DOHH2 (cell line): ENCODE data around the gene TNFRSF6B.

ENCODE experiments used
- EZH2phosphoT487 ChIP-seq: fragments of 200-600 bp; sonication (generic); IDR thresholded peaks from 2 replicates; pipeline ENCODE4 v1.6.1; 2017; ENCODE audit warnings: borderline replicate concordance, mild to moderate bottlenecking, antibody characterized with exemption, low read length, moderate library complexity, mixed read lengths
- TF ChIP-seq, protein P1 (sequence below): fragments of 200-600 bp; sonication (generic); IDR thresholded peaks from one replicate; pipeline ENCODE4 v1.5.1; 2014; ENCODE audit warnings: antibody characterized with exemption, mild to moderate bottlenecking, low read depth, low read length; ENCODE audit not compliant: poor library complexity, severe bottlenecking

DNA sequence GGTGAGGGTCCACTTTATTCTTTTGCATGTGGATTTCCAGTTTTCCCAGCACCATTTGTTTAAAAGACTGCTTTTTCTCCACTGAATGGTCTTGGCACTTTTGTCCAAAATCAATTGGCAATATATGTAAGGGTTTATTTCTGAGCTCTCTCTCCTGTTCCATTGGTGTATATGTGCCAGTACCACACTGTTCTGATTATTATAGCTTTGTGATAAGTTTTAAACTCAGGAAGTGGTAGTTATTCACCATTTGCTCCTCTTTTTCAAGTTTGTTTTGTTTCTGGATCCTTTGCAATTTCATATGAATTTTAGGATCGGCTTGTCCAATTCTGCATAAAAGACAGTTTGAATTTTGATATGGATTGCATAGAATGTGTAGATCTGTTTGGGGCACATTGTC lies 15.7 kb downstream of the TNFRSF6B start:
- TF ChIP-seq, protein P1, sequence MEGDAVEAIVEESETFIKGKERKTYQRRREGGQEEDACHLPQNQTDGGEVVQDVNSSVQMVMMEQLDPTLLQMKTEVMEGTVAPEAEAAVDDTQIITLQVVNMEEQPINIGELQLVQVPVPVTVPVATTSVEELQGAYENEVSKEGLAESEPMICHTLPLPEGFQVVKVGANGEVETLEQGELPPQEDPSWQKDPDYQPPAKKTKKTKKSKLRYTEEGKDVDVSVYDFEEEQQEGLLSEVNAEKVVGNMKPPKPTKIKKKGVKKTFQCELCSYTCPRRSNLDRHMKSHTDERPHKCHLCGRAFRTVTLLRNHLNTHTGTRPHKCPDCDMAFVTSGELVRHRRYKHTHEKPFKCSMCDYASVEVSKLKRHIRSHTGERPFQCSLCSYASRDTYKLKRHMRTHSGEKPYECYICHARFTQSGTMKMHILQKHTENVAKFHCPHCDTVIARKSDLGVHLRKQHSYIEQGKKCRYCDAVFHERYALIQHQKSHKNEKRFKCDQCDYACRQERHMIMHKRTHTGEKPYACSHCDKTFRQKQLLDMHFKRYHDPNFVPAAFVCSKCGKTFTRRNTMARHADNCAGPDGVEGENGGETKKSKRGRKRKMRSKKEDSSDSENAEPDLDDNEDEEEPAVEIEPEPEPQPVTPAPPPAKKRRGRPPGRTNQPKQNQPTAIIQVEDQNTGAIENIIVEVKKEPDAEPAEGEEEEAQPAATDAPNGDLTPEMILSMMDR, result no peak
- TF ChIP-seq EZH2phosphoT487, result no peak
